Measurements from ENCODE around the gene SIGLEC14.
"Not testable (repeated sequence)": the region's sequence is repeated elsewhere in the genome, so short reads cannot be mapped to it uniquely, and the experiment has no call there.

Gene SIGLEC14, protein sequence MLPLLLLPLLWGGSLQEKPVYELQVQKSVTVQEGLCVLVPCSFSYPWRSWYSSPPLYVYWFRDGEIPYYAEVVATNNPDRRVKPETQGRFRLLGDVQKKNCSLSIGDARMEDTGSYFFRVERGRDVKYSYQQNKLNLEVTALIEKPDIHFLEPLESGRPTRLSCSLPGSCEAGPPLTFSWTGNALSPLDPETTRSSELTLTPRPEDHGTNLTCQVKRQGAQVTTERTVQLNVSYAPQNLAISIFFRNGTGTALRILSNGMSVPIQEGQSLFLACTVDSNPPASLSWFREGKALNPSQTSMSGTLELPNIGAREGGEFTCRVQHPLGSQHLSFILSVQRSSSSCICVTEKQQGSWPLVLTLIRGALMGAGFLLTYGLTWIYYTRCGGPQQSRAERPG

DNA sequence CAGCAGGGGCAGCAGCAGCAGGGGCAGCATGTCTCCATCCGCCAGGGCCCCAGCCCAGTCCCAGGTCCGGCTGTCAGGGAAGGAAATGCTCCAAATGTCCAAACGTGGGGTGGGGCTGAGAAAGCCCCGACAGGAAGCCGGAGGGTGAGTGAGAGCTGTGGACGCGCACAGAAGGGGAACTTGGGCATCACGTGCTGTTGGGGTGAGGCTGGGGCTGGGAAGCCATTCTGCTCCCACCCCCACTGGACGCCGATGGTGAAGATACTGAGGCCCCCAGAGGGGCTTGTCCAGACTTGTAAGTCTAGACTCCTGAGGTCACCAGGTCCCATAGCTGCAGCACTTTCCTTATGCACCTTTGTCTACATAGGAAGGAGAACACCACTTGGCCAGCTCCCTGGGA is at the start of gene SIGLEC14:
Gene SIGLEC14, minus strand, starts transcription at position 96 of the 400 bp plus-strand sequence. Its CDS starts 66 bp downstream, at position 30.
- DNase-seq (ENCODE audit: low read depth in 2 of 2): not testable (repeated sequence)

DNA sequence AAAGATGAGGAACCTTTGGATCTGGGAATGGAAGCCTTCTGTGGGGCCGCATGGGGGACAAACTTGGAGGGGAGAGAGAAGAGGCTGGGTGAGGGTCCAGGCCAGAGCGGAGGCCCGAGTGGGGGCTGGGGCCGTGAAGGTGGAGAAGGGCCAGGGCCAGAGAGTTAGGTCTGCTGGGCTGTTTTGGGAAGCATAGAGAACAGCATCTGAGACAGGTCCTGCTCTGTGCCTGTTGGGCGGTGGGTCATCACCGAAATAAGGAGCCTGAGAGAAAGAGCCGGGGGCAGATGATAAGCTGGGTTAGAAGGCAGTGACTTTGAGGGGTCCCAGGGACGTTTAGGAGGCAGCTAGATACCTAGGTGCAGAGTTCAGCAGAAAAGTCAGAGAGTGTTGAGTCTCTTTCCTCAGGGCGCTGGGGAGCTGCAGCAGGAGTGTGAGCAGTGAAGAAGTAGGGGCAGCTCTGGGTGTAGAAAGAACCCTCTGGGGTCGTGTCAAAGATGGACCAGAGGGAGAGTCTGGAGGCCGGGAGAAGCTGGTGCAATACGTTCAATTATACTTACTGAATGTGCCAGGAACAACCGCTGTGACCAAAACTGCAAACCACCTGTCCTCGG is 49.2 kb upstream of the SIGLEC14 start:
- no peak for DNase-seq (ENCODE audit: low read depth in 2 of 2)

DNA sequence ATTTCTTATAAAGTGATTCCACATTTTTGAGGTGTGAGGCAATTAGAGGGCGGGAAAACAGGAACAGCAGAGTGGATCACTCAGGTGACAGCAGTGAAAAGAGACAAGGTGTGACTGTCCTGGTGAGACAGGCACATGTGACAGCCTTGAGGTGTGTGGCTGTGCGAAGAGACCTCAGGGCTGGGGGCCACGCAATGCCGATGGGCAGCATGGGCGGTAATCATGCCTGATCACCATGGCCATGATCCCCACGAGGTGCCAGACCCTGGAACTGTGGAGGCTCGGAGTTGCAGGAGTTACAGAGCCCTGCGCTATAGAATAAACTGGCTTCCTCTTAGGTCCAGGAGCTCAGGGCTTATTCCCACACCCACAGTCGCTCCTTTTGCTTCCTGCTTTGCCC is 48.5 kb upstream of the SIGLEC14 start:
- DNase-seq (ENCODE audit: low read depth in 2 of 2): no peak

DNA sequence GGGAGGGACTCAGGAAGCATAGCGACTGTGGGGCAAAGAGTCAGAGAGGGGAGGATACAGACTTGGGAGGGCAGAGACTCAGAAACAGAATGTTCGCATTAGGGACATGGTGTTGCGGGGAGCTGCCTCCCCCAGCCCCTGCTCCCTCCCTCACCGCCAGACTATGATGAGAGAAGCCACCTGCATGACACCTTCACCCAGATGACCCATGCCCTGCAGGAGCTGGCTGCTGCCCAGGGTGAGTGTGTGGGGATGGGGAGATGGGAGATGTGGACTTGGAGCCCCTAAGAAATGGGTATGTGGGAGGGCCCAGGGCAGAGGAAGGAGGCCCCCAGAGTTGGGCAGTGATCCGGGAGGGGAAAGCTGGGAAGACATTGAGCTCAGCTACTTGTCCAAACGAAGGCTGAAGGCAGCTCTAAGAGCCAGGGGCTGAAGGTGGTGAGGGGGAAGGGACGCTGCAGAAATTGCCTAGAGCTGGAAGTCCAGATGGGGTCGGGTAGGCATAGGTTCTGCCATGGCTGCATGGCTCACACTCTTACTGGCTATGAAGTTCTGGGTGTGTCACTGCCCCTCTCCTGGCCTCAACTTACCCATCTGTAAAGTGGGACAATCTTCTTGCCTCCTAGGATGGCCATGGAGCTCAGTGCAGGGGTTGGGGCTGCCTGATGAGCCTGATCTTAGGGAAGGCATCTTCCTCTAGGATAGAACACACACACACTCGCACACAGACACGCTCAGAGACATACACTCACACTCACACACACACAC is 47.9 kb upstream of the SIGLEC14 start:
- DNase-seq (ENCODE audit: low read depth in 2 of 2): no peak

DNA sequence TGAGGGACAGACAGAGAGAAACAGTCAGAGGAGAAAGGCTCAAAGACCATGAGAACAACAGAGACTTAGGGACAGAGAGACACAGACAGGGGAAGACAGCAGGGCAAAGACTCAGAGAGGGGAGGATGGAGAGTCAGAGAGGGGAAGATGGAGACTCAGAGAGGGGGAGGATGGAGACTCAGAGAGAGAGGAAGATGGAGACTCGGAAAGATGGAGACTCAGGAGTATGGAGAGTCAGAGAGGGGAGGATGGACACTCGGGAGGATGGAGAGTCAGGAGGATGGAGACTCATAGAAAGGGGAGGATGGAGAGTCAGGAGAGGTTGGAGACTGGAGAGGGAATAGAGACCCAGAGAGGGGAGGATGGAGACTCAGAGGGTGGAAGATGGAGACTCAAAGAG is 47.2 kb upstream of the SIGLEC14 start:
- DNase-seq (ENCODE audit: low read depth in 2 of 2): no peak

DNA sequence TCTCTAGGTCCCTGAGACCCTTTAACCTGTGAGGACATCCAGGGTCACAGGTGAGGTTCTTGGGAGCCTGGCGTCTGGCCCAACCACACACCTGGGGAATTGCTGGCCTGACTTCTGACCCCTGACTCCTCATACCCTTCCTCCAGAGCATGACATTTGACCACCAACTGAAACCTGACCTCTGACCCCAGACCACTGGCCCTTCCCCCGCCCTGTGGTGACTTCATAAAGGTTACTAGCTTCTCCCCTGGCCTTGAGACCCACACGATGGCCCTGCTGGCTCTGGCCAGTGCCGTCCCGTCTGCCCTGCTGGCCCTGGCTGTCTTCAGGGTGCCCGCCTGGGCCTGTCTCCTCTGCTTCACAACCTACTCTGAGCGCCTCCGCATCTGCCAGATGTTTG is 46.6 kb upstream of the SIGLEC14 start, which contains the start of gene SPACA6:
Gene SPACA6, plus strand, starts transcription at position 71 of the 400 bp plus-strand sequence. Its CDS starts 197 bp downstream, at position 268.
- no peak for DNase-seq (ENCODE audit: low read depth in 2 of 2)

DNA sequence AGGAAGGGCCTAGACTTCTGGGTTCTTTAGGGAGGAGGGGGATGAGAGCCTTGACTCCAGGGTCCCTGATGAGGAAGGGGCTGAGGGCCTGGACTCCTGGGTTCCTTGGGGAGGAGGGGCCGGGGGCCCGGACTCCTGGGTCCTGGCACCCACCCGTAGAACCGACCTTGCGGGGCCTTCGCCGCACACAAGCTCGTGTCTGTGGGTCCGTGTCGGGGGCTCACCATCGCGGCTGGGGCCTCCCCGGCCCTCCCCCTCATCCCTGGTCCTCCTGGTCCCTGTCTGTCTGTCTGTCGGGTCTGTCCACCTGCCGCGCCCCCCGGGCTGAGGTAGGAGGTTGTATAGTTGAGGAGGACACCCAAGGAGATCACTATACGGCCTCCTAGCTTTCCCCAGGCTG is 45.8 kb upstream of the SIGLEC14 start:
- no peak for DNase-seq (ENCODE audit: low read depth in 2 of 2)

DNA sequence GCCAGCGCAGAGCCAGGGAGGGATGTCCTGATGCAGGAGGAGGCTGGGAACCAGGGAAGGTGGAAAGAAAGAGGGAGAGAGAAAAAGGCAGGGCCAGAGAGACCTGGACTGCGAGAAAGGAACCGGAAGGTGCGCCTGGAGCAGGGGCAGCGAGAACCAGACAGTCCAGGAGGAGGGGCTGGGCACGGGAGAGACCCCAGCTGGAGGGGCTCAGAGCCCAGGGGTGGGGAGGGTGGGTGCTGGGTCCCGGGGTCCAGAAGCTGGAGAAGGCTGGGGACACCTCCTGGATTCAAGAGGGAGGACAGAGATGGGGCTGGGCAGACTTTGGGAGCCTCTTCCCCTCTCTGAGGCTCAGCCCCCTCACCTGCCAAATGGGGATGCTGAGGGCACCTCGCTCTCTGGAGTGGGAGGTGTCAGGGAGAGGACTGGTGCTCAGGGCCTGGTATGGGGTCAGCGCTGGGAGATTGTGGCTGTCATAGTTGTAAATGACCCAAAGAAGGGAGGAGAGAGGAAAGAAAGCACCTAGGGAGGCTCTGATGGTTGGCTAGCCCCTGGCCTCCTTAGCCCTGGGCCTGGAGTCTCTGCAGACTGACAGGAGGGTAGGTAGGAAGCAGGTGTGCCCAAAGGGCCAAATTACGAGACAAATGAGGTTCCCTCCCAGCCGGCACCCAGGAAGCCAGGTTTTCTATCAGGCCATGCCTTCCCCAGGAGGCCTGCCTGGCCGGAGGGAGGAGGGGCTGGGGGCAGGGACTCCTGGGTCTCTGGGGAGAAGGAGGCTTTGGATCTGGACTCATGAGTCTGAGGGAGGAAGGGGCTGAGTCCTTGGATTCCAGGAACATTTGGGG is 45.2 kb upstream of the SIGLEC14 start:
- no peak for DNase-seq (ENCODE audit: low read depth in 2 of 2)

DNA sequence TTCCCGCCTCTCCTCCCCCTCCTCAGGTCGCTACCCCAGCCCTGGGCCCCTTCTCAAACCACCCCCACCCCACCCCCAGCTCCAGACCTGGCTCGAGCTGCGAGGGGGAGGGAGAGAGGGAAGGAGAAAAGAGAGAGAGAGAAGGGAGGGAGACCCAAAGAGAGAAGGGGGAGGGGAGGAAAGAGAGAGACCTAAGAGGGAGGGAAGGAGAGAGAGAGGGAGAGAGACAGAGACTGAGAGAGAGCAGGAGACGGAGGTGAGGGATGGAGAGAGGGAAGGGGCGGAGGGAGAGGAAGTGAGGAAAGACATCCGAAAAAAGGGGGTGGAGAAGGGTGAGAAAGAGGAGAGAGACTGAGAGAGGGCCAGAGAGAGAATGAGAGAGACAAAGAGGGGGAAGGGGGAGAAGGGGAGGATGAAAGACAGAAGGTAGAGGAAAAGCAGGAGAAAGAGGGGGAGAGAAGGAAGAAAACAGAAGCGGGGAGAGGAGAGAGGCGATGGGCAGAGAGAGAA is 44.5 kb upstream of the SIGLEC14 start:
- DNase-seq (ENCODE audit: low read depth in 2 of 2): no peak

DNA sequence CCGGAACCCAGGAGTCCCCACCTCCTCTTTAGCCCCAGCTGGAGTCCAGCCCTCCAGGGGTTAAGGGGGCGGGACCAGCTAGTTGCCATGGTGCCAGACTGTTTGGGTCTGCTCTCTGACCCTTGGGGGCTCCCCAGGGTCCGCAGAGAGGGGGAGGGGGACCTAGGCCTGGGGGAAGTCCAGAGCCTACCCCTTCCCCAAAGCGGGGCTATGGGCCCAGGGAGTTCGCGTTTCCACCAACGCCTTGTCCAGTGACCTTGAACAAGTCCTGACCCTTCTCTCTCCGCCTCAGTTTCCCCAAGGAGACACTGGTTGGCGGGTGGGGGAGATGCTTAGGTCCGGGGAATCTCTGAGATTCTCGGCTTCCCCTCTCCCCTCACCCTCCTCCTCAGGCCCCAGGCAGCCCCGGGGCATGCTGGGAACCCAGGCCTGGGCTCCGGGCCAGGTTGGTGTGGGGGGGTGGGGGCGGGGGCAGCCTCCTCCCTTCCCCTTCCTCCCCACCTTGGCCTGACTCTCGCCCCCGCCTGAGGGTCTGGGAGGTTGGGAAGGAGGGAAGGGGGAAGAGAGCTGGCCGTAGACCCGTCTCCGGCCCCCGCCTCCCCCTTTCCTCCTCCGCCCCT is 43.9 kb upstream of the SIGLEC14 start:
- DNase-seq (ENCODE audit: low read depth in 2 of 2): peak; percentile 45 to 69

DNA sequence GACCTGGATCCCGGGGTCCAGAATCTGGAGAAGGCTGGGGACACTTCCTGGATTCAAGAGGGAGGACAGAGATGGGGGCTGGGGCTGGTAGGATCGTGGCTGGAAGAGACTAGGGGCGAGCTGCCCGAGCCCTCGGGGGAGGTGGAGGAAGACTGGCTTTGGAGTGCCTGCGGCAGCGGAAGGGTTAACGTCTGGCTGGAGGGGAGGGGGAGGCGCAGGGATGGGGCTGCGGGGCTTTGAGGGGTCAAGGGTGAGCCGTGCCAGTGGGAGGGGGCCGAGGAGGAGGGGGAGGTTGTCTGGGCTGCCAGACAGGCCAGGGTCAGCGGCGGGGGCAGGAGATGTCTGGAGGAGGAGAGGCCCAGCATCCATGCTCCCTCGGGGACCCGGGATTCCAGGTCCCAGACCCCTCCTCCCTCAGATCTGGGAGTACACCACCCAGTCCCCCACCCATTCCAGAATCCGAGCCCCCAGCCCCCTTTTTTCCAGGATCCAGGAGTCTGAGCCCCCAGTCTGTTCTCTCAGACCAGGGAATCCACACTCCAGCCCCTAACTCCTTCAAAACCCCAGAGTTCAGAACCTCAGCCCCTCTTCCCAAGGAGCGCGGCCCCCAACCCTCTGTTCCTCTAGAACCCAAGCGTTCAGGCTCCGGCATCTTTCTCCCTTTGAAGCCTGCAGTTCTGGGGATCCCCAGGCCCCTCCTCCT is 43.3 kb upstream of the SIGLEC14 start:
- no peak for DNase-seq (ENCODE audit: low read depth in 2 of 2)

DNA sequence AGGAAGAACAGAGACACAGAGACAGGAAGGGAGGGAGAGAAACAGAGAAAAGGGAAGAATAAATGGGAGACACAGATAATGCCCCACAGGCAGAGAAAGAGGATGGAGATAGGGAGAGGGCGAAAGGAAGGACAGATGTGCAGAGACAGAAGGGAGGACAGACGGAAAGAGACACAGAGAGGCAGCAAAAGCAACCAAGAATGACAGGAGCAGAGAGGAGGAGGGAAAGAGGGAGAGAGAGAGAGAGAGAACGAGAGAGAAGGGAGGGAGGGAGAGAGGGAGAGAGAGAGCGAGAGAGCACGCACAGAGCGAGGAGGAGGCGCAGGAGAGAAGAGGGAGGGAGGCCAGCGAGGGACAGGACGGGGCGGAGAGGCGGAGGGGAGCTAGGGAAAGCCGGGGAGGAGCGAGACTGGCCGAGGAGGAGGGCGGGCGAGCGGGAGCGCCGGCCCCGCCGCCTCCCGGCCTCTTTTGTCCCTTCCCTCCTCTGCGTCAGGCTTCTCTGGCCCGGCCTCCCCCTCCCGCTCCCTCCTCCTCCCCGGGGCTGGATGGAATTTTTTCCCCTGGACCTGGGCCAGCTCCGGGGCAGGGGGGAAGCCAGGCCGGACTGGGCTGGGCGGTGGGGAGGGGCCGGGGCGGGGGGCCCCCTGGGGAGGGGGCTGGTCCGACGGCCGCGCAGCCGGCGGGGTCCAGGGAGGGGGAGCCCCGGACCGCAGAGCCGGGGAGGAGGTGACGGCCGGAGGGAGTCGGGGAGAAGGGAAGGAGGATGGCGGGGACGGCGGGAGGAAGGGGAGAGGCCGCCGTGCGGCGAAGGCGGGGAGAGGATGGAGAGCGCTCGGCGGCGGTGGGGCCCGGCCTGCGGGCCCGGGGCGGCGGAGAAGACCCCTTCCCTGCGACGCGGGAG is 42.3 kb upstream of the SIGLEC14 start:
- DNase-seq (ENCODE audit: low read depth in 2 of 2): no peak

DNA sequence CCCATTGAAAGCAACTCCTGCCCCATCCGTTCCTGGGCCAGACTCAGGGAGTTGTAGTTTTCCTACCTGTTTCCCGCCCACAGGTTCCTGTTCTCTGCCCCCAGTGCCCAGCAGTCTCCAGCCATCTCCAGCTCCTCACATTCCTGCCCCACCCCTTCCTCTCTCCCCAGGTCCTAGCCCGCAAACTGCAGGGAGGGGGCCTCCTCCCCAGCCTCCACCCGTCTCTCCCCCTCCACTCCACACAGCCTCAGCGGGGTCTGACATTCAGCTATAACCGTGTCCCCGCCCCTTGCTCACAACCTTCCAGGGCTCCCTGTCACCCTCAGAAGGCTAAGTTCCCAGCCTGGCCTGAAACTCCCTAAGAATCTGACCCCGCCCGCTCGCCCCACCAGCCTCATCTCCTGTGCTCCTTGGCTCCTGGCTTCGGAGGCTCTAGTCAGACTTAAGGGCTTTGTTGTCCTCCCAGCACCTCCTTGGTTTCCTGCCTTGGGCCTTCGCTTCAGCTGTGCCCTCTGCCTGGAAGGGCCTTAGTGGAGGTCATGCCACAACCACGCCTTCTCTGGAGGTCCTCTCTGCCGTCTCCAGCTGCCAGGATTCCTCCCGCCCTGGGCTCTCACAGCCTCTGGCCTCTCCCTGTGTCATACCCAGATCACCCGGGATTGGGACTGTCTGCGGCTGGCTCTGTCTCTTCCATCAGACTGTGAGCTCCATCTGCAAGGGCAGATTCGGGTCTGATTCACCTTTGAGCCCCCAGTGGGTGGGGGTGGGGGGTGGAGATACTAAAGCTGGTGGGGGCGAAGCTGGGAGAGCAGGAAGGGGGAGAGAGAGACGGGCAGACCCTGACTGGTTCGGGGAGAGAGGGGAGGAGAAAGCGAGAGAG is 41.4 kb upstream of the SIGLEC14 start:
- no peak for DNase-seq (ENCODE audit: low read depth in 2 of 2)

DNA sequence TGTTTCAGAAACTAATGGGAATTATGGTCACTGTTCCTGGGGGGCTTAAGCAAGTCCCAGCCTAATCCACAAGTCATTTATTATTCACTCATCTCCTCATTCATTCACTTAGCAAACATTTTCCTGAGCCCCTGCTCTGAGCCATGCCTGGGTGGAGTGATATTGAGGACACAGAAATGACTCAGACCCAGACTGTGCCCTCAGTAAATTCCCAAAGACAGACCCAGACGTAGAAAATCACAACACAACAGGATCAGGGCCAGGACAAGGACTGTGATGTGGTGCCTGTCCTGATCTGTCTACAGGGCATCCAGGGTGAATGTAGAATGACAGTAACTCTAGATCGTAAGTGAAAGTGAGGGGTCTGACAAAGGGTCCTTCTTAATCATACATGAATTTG is 39.5 kb upstream of the SIGLEC14 start:
- no peak for DNase-seq (ENCODE audit: low read depth in 2 of 2)

DNA sequence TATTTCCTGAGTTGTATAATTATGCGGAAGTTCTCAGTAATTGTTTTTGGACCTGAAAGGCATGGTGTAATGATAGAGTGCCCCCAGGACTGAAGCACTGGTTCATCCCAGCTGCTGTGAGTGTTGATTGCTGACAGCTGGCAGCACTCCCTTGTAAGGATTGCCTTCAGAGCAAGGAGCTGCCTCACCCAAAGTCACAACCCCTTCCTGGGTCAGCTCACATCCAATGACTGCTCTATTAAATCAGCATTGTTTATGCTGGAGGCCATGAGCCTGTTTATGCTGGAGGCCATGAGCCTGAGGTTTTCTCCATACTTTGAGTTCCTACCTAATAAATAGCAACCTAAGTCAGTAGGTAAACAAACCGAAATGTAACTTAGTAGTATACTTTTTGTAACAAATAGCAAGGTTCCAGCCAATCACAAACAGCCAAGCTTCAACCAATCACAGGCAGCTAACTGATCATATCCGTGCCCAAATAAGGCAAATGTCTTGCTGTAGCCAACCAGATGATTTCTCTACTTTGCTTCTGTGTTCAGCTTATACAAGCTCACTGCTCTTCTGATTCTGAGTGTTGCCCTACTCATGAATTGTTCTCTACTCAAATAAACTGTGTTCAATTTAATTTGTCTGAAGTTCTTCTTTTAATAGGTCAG is 34.8 kb upstream of the SIGLEC14 start:
- DNase-seq (ENCODE audit: low read depth in 2 of 2): no peak

DNA sequence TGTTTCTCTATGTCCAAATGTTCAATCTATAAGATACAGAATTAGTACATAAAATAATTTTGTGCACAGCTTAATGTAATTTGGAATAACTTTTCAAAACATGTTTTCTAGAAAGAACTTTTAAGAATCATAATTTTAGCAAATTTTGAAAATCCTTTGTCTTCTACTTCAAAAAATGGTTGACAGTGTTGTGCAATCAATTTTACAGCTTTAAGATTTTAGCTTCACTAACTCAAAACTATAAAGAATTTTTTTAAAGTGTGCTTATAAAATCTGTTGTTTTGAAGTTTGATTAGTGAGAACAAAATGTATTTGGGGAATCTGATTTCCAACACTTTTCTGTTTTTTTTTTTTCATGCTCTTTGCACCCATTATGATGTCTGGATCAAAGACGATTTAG is 33.8 kb upstream of the SIGLEC14 start:
- DNase-seq (ENCODE audit: low read depth in 2 of 2): no peak

DNA sequence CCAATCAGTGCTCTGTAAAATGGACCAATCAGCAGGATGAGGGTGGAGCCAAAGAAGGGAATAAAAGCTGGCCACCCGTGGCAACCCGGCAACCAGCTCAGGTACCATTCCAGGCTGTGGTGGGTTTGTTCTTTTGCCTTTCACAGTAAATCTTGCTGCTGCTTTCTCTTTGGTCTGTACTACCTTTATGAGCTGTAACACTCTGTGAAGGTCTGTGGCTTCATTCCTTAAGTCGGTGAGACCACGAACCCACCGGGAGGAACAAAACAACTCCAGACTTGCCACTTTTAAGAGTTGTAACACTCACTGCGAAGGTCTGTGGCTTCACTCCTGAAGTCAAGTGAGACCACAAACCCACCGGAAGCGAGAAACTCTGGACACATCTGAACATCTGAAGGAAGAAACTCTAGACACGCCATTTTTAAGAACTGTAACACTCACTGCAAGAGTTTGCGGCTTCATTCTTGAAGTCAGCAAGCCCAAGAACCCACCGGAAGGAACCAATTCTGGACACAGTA is 30.0 kb upstream of the SIGLEC14 start:
- DNase-seq (ENCODE audit: low read depth in 2 of 2): no peak
